GDM1 (cell line): ENCODE results near the gene DNAH14.
"Not testable (repeated sequence)": the region's sequence is repeated elsewhere in the genome, so short reads cannot be mapped to it uniquely, and the experiment has no call there.

Experiments used
- DNase-seq: peaks from one replicate; lab custom pipeline; 2025; lab: John Stamatoyannopoulos, UW

Gene DNAH14

DNA sequence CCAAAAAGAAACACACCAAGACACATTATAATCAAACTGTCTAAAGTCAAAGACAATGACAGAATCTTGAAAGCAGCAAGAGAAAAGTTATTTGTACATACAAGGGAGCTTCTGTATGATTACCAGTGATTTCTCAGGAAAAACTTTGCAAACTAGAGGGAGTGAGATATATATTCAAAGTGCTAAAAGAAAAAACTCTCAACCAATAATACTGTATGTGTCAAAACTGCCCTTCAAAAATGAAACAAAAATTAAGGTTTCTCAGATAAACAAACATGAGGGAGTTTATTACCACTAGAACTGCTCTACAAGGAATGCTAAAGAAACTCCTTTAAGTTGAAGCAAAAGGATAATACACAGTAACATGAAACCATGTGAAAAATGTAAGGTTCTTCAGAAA is 418.9 kb downstream of the DNAH14 start:
- DNase-seq: no peak

DNA sequence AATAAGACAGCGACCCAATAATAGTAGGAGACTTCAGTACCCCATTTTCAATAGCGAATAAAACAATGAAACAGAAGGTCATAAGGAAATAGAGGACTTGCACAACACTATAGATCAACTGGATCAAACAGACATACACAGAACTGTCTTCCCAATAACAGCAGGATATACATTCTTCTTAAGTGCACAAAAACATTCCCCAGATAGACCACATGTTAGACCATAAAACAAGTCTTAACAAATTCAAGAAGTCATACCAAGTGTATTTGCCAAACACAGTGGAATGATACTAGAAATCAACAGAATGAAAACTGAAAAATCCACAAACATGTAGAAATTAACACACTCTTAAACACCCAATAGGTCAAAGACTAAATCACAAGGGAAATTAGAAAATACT is 420.4 kb downstream of the DNAH14 start:
- no peak for DNase-seq

DNA sequence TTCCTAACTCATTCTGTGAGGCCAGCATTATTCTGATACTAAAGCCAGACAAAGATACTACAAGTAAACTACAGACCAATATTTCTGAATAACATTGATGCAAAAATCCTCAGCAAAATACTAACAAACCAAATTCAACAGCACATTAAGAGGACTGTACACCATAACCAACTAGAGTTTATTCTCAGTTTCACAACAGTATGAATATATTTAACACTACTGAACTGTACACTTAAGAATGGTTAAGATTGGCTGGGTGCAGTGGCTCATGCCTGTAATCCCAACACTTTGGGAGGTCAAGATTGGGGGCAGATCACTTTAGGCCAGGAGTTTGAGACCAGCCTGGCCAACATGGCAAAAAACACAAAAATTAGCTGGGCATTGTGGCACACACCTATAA is 421.4 kb downstream of the DNAH14 start:
- DNase-seq: no peak

DNA sequence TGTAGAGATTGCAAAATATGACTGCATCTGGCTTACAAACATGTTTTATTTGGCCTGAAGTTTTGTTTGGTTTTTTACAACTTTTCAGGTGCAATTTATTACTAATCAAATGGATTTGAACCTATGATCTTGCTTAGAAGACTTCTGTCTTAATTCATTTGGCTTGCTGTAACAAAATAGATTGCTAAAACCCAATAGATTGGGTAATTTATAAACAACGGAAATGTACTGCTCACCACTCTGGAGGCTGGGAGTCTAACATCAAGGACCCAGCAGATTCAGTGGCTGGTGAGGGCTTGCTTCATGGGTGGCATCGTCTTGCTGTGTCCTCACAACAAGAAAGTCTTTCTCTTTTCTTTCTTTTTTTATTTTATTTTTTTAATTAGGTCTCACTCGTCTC is 425.4 kb downstream of the DNAH14 start:
- DNase-seq: no peak

DNA sequence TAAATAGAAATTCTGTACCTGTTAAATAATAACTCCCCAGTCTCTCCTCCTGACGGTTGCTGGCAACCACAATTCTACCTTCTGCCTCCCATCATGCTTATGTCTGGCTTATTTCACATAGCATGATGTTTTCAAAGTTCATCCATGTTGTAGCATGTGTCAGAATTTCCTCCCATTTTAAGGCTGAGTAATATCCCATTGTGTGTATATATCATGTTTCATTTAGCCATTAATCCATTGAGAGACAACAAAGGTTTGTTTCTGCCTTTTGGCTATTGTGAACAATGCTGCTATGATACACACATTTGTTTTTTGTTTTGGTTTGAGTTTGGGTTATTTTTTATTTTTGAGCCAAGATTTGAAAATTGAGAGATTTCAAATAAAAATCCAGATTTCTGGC is 426.4 kb downstream of the DNAH14 start:
- DNase-seq: no peak

DNA sequence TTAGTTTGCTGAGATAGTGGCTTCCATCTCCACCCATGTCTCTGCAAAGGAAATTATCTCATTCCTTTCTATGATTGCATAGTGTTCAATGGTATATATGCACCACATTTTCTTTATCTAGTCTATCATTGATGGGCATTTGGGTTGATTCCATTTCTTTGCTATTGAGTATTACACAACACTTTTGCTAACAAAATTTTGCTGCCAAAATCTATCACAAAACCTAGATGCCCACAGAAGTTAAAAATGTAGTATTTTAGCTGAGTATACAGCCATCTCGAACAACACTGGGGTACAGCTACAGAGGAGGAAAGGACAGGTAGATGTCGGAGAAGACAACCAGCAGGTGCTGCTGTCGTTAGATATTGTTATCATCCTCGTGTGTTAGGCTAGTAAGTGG is 430.6 kb downstream of the DNAH14 start:
- no peak for DNase-seq

DNA sequence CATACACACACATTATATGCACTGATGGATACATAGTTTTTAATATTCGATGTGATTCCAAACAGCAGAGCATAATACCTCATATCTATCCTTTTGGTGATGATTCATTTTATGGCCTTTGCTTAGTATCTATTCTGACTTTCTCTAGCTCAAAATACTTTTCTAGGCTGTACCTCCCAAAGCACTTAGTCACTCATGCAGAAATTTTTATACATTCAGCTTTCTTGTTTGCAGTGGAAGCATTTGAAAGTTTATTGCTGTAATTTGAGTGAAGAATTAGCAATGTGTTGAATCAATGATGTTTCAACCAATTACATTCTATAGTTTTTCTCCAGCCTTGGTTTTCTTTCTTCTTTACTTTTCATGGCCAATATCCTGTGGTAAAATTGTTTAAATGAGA is 431.7 kb downstream of the DNAH14 start:
- DNase-seq: no peak

DNA sequence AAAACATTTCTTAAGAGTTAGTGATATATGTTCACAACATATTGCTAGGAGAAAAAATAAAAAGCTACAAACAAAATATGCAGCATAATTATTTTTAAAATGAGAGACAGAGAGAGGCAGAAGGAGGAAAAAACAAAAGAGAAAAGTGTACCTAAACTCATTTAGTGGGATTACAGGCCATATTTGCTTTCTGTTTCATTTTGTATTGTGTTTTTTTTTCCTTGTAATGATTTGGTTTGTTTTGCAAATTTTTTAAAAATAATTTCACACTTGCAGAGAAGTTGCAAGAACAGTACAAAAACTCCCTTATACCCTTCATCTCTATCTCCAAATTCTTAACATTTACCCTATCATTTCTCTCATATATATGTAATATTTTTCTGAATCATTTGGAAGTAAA is 433.3 kb downstream of the DNAH14 start:
- no peak for DNase-seq

DNA sequence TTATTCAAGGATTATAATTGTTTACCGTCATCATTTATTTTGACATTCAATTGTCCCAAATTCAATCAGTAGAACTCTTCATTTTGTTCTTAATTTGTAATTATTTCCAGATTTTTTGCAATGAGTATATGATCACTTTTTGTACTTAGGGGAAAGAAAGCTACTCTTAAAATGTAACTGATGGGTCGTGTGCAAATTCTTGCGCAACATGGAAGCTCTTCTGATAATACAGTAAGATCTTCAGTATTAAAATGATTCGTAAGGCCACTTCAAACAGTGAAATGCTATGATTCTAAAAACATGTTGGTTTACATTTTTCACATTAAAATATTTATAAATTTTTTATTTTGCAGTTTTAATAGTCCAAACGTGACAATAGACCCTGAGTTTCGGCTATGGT is 435.0 kb downstream of the DNAH14 start:
- no peak for DNase-seq

DNA sequence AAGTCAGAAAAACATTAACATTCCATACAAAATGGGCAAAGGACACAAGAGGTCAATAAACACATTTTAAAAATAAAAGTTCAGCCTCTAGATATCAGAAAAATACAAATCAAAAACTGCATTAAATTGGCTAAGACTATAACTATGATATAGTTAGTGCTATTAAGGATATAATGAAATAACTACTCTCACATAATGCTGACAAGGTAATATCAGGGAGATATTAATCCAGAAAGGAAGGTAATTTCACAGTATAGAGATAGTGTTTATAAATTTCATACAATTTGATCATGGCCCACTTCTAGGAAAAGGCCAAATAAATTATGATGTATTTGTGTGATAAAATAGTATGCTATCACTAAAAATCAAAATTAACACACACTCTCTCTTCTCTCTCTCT is 436.5 kb downstream of the DNAH14 start:
- no peak for DNase-seq

DNA sequence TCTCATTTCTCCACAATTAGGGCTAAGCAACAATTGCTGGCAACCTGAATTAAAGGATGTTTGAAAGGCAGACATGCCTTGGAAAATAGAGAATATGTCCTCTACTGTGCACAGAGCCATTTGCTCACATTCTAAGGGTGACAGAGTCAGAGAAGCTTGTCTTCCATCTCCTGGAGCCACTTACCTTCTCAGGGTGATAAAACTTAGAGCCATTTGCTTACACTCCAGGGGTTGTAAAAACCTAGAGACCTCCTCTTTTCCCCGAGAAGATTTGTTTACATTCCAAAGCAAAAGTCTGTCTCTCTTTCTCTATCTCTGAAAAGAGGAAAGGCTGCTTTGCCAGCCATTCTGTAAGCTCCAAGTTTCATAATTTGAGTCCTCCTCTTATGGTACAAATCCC is 437.1 kb downstream of the DNAH14 start:
- no peak for DNase-seq

DNA sequence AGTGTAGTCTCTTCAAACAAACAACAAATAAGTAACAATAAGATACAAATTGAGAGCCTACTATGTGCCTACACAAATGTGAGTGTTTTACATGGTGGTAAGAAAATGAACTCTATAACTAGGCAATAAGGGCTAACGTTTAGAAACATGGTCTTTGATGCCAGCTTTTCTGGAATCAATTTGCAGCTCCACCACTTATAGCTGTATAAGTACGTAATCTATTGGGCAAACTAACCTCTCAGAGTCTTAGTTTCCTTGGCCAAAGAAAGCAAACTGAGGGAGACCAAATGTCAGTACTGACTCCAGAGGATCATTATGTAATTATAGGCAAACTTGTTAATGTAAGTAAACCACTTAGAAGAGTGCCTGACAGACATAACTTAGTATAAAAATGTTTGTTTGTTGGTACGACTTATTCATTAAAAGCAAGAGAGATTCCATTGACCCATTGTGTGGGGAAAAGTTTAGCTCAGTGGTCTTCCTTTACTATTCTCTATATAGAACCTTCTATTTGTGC is 438.6 kb downstream of the DNAH14 start:
- DNase-seq: no peak

DNA sequence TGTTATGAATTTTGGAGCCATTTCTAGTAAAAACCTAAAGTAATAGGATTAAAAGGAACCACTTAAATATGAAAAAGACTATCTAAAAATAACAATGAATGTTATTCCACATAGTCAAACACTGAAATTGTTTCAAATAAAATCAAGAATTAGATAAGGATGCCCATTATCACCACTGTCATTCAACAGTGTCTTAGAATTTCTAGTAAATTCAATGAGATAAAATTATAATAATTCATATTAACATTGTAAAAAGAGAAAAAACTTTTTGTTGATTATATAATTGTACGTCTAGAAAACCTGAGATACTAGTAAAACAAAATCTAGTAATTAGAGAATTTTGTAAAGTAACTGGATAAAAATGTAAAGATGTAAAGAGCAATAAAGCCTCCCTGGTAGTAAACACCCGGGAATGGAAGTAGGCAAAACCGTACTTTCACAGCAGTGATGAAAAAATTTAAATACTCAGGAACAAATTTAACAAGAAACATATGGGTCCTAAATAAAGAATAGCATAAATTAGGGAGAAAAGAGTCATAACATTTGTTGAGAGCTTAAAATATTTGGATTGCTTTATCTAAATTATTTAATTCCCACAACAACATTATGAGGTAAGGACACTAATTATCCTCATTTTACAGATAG is 442.0 kb downstream of the DNAH14 start:
- DNase-seq: no peak

DNA sequence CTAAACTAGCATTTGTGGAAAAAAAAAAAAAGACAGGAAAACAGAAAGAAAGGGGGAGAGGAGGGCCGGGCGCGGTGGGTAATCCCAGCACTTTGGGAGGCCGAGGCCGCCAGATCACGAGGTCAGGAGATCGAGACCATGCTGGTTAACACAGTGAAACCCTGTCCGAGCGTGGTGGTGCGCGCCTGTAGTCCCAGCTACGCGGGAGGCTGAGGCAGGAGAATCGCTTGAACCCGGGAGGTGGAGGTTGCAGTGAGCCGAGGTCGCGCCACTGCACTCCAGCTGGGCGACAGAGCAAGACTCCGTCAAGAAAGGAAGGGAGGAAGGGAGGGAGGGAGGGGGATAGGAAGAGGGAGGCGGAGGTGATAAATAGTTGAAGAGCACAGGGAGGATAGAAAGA is 443.7 kb downstream of the DNAH14 start:
- no peak for DNase-seq

DNA sequence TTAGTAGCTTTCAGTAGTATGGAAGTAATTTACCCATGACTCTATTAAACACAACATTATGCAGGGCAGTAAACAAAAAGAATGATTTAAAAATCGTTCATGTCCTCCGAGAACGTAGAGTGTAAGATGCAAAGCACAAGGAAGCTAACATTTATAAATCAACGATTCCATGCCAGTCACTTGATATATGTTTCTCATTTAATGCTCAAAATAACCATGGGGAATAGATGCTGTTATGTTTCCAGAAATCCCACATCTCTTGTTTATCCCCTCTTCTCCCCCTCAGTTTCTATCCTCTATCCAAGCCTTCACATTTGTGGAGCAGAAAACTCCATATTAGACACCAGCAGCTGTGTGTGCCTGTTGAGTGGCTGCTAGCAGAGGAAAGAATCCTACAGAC is 445.5 kb downstream of the DNAH14 start:
- no peak for DNase-seq

DNA sequence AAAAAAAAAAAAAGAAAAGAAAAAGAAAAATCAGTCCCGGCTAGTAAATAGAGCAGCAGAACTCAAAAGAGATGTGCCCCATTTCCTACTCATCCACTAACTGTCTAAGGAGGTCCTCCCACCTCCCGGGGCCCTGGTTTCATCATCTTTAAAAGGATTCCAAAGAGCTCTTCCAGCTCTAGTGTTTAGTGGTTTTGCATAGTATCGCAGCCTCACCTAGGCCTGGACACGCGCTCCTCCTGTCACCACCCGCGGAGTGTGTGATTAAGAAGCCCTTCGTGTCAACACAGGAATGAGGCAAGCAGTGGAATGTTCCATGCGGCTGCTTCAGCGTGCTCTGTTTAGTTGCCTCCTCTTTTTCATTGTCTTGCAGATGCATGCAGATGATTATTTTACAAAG is 449.4 kb downstream of the DNAH14 start:
- no peak for DNase-seq

DNA sequence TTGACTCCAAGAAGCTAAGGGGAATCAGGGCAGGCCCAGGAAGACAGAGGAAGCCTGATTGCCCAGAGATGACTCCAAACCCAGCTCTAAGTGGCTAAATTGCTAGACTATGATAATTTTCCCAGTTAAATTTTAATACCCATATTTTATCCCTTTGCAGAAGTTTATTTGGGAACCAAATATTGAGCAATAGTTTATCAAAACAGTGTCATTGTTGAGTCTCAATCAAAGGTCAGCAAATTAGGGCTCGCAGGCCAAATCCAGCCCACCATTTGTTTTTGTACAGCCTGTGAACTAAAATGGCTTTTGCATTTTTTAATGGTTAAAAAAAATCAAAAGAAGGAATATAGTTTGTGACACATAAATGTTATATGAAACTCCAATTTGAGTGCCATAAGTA is 451.2 kb downstream of the DNAH14 start:
- DNase-seq: no peak

DNA sequence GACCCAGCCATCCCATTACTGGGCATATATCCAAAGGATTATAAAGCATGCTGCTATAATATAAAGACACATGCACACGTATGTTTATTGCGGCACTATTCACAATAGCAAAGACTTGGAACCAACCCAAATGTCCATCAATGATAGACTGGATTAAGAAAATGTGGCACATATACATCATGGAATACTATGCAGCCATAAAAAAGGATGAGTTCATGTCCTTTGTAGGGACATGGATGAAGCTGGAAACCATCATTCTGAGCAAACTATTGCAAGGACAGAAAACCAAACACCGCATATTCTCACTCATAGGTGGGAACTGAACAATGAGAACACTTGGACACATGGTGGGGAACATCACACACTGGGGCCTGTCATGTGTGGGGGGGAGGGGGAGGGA is 457.4 kb downstream of the DNAH14 start:
- DNase-seq: not testable (repeated sequence)

DNA sequence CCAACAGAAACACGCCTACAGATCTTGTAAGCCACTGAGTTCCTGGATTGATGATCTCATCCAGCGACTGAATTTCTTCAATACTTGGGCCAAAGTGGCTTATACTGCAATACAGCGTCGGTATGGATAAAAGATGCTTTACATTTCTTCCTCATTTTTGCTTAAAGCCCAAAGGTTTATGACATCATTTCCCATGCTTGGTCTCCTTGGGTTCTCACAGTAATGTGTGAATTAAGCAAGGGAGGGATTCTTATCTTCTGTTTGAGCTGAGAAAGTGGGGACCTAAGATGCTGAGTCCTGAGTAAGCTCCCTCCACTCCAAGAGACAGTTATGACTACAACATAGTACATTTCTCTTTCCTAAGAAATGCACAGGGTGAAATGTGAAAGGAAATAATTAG is 458.9 kb downstream of the DNAH14 start:
- DNase-seq: no peak

DNA sequence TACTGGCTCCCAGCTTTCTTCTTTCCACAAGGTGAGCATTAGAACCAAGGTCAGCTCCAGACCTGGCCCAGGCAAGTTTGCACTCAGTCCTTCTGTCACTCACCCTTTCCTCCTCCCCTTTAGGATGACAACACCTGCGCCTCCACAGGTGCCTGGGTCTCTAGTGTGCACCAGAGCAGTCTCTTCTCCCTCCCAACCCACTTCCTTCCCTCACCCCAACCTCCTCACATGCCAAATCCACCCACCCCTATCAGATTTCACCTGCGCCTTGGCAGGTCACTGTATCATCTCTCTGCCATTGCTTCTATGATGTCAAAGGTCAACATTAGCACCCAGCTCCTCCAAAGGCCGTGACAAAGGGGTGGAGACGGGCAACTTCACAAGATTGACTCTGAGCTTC is 460.4 kb downstream of the DNAH14 start:
- DNase-seq: no peak

DNA sequence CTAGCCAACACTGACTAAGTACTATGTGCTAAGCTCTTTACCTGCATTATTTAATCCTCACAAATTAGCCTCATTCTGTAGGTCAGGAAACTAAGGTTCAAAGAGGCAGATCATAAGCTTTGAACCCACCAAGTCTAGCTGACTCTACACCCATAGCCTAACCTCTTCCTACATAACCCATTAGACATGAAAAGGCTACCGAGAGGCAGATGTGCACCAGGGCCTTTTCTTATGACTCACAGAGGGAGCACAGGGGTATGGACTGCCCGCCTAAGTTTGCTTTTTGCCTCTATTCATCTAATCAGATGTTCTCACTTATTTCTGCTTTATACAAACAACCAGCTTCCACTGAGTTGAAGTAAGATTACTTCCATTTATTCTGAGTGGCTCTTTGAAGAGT is 466.9 kb downstream of the DNAH14 start:
- no peak for DNase-seq

DNA sequence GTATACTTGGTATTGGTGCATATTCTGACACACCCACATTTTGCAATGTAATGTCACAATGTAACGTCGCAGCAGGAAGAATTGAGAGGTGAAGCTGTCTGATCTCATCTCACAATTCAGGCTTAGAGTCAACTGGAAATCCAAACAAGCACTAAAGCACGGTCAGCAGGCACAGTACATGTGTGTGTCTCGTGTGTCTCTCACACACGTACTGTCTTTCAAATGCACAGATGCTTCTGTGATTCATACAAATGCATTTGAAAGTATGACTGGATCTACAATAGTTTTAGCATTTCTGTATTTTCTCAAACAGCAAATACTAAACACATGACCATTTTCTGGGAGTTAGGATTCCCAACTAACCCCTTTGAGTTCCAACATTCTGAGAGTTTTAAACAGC is 471.5 kb downstream of the DNAH14 start:
- no peak for DNase-seq

DNA sequence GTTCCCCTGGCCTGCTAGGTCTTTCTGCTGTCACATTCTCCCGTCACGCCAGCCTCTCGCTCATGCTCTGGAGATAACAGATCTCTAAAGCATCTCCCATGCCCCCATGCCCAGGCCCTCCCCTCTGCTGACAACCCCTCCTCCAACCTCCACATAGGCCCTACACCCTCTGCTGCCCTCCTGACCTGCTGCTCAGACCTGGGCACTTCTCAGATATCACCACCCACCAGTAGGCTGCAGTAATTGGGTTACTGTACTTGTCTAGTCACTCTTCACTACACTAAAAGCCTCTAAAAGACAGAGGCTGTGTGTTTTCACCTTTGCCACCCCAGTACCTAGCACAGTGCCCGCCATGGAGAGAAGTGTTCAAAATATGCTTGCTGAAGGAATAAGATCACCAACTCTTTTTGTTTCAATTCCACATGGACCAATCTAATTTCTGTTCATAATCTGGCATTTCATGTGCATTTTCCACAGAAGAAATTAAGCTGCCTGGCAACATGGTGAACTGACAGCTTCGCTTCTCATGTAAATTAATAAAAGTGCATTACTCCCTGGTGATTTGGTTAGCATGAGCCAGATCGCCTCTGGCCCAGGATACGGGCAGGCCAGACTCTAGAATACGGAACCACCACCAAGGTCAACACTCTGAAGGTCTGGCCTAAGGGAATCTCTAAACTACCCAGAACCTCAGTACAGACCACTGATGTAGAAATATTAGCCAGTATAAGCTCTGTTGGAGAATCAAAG is 477.7 kb downstream of the DNAH14 start:
- no peak for DNase-seq

DNA sequence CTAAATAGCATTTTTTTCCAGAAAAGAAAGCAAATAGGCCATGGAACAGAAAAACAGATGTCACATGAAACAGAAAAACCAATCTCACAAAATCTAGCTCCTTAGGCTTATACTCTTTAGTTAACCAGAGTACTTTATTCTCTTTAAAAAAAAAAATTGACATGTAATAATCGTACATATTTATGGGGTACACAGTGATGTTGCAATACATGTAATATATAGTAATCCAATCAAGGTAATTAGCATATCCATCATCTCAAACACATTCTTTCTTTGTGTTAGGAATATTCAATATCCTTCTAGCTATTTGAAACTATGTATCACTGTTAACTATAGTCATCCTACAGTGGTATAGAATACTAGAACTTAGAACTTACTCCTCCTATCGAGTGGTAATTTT is 478.3 kb downstream of the DNAH14 start:
- DNase-seq: no peak
